Ammon's horn (tissue), 1 donor: ENCODE results near the gene BLNK.
"Not testable (repeated sequence)": the region's sequence is repeated elsewhere in the genome, so short reads cannot be mapped to it uniquely, and the experiment has no call there.

ENCODE experiments used
- DNase-seq: peaks from one replicate; pipeline ENCODE4 v3.0.0-alpha.2; 2016; ENCODE audit warnings: low spot score

Gene BLNK

DNA sequence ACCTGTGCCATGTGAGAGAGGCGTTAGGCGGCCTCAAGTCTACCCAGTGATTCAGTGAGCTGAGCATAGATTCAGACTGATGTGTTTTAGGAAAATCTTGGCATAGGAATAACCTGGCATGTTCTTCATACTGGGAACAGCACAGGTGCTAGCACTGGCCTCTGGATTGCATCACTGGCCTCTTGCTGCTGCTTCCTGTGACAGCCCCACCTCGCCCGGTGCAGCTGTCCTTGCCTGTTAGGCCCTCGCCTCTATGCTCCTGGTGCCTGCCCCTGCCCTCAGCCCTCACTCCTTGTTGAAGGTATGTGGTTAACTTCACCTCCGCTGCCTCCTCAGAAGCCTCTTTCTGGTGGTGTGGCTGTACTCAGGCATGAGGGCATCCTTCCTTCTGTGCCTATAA, 46.2 kb downstream of the BLNK start:
- DNase-seq = no peak

DNA sequence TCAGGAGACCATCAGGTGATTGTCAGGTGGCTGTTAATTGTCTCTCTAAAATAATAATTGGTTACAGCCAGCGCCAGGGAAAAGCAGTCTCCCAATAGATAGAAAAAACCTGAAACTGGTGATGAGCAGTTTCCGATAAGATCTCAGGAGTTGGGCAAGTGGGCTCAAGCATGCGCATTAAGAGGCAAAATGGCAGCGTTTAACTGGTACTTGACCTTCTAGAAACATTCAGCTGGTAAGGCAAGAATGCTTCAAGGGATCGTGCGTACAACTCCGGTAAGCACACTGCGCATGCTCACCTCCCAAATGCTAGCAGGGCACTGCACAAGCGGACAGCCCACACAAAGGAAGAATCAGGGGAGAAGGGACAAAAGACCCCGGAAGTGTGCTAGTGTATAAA, 48.5 kb downstream of the BLNK start:
- no peak for DNase-seq

DNA sequence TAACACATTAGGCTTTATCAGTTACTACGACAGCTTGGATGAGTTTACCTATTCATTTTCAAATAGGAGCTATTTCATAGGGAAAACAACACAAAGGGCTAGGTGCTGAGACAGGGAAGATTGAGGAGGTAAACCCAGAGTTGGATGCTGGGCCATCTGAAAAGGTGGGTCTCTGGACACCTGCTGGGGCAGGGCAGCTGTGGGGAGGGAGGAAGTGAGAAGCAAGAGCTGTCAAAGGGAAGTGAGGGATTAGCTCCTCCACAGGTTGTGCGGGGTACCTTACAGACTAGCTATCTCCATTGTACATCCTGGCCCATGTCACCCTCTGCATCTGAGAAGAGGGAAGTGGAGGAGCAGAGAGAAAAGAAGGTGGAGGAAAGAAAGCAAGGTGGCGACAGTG, 48.9 kb downstream of the BLNK start:
- no peak for DNase-seq

DNA sequence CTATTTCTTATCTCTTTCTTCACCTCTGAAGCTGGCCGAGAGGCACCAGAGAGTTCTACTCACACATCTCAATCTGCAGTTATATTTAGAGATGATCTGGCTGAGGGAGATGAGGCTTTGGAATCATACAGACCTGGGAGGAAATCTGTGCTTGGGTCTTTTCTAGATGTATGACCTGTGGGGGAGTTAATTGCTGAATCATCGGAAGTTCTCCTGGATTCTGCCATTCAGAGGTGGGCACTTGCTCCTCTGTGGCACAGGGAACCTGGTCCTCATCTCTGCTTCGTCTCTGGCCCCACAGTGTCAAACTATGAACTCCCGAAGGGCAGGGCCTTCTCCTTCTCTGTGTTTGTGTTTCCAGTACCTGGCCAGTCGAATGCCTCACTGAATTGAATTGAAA, 52.5 kb downstream of the BLNK start:
- no peak for DNase-seq

DNA sequence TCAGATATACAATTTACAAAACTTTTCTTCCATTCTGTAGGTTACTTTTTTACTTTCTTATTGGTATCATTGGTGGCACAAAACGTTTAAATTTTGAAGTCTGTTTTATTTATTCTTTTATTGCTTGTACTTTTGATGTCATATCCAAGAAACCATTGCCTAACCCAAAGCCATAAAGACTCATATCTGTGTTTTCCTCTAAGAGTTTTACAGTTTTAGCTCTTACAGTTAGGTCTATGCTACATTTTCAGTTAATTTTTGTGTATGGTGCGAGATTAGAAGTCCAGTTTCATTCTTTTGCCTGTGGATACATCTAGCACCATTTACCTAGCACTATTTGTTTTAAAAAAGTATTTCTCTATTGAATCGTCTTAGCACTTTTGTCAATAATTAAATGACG, 53.7 kb downstream of the BLNK start:
- DNase-seq = no peak

DNA sequence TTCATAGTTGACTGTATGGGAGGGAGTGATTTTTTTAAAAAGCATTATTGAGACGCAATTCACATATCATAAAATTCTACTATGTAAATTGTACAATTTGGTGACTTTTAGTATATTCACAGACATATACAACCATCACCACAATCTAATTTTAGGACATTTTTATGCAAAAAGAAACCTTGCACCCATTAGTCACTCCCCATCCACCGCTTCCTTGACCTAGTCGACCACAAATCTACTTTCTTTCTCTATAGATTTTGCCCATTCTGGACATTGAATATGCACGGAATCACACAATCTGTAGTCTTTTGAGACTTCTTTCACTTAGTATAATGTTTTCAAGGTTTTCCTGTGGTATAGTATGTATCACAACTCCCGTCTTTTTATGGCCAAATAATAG, 54.6 kb downstream of the BLNK start:
- no peak for DNase-seq

DNA sequence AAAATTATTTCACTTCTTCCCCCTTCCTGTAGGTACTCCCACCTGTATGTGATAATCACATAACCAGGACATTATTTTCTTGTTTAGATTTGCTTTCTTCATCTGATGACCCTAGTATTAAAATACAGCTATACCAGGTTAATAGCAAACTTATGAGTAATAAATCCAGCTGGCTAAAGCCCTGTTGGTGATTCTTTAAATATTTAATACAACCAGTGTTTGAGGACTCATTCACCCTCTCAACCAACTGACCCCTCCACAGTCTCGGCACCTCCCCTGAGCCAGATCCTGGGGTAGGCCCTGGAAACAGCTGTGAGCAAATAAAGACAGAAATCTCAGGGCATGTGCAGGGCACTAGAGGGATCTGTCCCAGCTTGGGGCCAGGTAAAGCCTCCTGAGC, 58.5 kb downstream of the BLNK start:
- no peak for DNase-seq

DNA sequence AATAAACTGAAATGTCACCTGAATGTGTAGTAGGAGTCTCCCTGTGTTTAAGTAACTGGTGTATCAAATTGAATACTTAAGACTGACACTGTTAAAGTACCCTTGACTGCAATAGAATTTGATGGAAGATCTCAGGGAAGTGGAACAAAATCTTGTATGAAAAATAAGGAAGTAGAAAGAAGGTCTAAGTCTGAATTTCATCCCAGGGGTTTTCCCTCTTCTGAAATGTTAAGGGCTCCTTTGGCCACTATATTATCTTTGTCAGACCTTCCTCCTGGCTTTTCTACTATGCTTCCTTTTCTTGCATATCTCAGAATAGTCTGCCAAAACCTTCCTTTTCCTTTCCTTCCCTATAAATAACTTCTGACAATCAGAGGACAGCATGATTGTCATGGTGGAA, 59.6 kb downstream of the BLNK start:
- no peak for DNase-seq

DNA sequence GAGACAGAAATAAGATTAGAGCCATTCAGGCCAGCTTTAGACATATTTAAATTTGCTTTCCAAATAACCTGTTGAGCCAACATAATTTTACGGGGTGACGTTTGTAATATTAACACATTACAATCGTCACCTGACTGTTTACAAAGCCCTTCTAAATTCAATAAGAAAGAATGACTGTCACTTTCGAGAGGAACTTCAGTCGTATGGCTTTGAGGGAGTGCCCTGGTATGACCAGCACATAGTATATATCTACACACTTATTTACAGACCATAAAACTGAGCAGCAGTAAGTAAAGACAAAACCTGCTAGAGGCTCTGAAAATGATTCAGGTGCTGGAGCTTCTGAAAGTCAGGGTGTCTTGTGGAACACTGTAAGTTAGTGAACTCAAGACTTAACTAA, 62.4 kb downstream of the BLNK start:
- DNase-seq = no peak

DNA sequence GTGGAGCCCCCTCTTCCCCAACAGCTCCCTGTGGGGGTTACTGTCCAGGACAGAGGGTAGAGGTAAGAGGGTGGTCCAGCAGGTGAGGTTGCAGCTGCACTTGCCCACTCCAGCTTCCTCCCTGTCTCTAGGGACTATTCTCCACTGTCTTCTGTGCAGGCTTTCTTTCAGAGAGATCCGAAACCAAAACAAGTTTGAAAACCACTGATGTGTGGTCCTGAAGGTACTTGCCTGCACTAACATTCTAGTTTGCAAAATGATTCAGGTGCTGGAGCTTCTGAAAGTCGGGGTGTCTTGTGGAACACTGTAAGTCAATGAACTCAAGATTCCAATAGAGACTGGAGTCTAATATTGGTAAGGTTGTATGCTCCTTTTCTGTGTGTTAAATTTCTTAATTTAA, 63.1 kb downstream of the BLNK start:
- DNase-seq = no peak

DNA sequence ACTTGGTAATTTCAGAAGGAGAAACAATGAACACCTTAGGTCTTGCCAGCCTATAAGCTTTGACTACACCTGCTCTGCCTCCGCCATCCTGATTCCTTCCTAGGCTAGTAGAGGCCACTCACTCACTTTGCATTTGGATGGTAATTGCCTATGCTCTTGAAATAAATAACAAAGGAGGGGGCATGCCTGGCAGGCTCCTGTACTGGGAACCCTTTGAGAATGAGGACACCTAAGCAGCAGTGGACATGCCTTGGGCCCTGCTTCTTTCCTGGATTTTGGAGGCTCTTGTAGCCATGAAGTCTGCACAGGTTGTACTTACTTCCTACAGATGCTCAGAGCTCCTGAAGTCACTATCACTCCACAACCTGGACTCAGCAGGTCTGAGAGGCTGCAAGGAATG, 65.8 kb downstream of the BLNK start:
- no peak for DNase-seq

DNA sequence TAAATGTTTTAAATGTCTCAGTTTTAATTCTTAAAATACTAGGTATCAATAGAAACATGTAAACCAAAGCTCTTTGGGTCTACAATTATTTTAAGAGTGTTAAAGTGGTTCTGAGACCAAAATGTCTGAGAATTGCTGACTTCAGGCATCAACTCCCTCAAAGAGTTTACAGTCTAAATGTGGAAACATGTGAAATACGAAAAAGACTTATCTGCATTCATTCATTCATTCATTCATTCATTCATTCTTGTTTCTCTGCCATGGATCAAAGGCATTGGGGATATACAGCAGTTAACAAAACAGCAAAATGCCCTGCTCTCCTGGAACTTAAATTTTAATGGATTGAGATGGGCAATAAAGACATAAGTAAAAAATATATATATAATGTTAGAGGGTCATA, 69.8 kb downstream of the BLNK start:
- DNase-seq = no peak

DNA sequence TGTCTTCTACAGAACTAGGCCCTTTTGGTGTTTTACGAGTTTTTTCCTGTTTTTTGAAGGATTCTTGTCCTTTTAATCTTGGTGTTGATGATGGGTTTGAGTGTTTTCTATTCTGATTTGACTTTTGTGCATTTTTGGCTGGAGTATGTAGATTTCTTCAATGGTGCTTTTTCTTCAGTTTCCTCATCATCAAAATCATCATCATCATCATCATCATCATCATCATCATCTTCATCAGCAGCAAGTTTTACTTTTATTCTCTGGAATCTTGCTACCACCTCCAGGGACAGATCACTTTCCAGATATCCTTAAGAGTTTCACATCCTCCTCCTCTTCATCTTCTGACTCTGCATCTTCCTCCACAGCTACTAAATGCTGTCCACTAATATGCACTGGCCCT, 81.9 kb downstream of the BLNK start:
- DNase-seq = not testable (repeated sequence)

DNA sequence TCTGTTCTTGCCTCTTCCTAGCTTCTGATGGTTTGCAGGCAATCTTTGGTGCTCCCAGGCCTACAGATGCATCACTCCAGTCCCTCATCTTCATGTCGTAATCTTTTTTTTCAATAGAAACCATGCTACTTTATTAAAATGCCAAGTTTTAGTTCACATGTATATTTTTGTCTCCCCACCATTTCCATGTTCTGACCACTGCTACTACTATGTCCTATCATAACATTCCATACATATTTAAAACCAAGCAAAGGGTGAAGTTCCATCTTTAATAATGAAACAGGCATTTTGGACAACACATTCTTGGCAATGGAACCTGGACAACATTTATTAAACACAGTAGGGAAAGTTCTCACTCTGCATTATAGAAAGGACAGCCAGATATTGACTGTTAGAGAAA, 82.5 kb downstream of the BLNK start:
- DNase-seq = no peak

DNA sequence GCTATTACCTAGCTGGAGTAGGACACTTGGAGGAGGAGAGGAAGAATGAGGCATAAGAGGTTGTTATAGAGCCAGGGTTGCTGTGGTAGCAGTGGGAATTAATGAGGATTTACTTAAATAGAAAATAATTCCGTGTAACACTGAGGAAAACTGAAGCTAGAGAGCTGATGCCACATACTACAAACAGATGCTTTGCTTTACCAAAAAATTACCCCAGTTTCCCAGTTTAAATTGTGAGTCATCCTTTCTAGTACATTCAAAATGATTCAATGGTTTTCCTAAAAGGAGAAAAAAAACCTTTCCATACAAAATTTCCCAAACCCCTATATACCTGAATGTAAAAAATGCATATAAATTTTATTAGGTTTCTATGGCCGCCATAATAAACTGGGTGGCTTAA, 82.9 kb downstream of the BLNK start:
- peak; percentile 46 for DNase-seq

DNA sequence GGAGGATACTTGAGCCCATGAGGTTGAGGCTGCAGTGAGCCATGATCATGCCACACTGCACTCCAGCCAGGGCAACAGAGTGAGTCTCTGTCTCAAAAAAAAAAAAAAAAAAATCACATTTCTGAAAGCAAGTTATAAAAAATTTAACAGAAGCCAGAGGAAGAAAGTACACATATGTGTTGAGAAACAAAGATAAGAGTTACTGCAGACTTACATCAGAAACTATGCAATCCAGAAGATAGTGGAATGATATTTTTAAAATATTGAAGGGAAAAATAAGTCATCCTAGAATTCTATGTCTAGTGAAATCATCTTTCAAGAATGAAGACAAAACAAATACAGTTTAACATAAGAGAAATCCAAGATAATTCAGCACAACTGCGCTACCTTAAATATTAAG, 94.4 kb downstream of the BLNK start:
- no peak for DNase-seq

DNA sequence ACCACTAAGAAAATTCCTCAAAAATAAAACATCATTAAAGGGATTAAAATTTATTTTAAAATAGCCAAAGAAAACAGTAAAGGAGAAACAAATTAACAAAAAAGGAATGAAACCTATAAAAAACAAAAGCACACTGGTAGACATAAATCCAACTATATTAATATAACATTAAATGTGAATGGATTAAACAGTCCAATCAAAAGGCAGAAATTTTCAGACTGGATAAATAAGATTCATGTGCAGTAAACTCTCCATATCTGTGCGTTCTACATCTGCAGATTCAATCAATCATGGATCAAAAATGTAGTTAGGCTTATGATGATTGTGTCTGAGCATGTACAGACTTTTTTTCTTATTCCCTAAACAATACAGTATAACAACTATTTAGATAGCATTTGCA, 98.7 kb downstream of the BLNK start:
- DNase-seq = no peak

DNA sequence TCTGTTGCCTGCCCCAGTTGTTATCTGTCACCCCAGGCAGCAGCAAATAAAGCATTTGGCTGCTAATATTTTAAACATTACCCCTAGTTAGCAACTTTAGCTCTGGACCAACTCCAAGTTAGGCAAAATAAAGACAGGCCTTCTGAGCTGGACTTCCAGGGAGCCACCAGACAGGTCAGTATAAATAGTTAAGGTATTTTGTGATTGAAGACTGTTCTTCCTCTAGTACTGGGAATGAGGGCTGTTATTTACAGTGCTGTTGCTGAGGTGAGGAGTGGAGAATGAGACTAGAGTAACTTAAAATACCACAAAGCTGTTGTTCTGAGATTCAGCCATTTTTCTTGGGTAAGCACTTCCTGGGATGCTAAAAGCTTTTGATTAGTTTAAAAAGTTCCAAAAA, 101.1 kb downstream of the BLNK start:
- DNase-seq = no peak

DNA sequence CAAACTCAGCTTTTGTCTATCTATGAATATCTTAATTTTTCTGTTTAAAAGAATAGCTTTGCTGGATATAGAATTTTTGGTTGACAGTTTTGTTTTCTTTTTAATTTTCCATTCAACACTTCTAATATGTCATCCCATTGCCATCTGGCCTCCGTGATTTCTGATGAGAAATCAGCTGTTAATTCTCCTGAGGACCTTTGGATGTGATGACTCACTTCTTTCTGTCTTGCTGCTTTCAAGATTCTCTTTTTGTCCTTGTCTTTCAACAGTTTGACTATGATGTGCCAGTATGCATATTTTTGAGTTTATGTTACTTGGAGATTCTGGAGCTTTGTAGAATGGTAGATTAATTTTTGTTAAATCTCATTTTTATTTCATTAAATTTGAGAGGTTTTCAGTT, 102.8 kb downstream of the BLNK start:
- DNase-seq = no peak

DNA sequence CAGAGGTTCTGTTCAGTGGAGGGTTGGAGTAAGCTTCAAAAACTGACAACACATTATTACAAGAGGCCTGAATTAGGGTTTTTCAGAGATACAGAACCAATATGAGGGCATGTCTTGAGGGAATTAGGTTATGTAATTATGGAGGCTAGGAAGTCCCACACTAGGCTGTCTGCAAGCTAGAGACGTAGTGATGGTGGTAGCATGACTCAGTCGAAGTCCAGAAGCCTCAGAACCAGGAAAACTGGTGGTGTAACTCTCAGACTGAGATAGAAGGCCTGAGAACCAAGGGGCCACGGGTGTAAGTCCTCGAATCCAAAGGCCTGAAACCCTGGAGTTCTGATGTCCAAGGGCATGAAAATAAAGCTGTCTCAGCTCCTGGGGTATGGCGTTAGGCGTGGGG, 105.6 kb downstream of the BLNK start:
- no peak for DNase-seq

DNA sequence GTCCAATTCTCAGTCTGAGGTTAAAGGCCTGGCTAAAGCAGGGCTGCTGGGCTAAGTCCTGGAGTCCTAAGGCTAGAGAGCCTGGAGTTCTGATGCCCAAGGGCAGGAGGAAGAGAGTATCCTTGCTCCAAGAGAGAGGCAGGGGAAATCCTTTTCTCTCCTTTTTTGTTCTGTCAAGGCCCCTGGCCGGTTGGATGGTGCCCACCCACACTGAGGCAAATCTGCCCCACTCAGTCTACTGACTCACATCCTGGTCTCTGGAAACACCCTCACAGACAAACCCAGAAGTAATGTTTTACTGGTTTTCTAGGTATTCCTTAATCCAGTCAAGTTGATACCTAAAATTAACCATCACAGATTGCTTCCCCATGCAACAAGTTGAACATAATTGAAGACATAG, 118.3 kb downstream of the BLNK start:
- no peak for DNase-seq

DNA sequence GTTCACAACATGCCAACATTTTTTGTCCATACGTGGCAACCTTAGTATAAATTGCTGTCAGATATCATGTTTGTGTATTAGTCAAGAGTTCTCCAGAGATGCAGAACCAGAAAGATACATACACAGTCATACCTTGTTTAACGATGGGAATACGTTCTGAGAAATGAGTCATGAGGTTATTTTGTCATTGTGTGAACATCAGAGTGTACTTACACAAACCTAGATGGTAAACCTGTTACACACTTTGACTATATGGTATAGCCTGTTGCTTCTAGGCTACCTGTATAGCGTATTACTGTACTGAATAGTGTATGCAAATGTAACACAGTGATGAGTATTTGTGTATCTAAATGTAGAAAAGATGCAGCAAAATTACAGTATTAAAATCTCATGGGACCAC, 118.9 kb downstream of the BLNK start:
- DNase-seq = no peak
